NK-92 treated with Interleukin-12 subunit alpha and Interleukin-12 subunit beta, amount 100 ng/mL, for 24 hours (cell line): ENCODE results near the gene ESM1.

Experiments used
- DNase-seq: peaks from one replicate; lab custom pipeline; 2025; lab: John Stamatoyannopoulos, UW

Gene ESM1

GRCh38 chr5:54986269-54986654 lies 869 bp upstream of the ESM1 start:
- DNase-seq = no peak

GRCh38 chr5:54981928-54982327 lies 3.5 kb downstream of the ESM1 start:
- no peak for DNase-seq

- no peak for DNase-seq
Measured at GRCh38 chr5:54975701-54976100, 9.7 kb downstream of the ESM1 start.

- no peak for DNase-seq
Measured at GRCh38 chr5:54969856-54970828, 15.3 kb downstream of the ESM1 start.

GRCh38 chr5:54969242-54969641 lies 16.2 kb downstream of the ESM1 start:
- DNase-seq = no peak

- no peak for DNase-seq
Measured at GRCh38 chr5:54965806-54966205, 19.6 kb downstream of the ESM1 start.

GRCh38 chr5:54964405-54964804 lies 21.0 kb downstream of the ESM1 start:
- DNase-seq = no peak

GRCh38 chr5:54959673-54960418 lies 25.5 kb downstream of the ESM1 start:
- no peak for DNase-seq

- no peak for DNase-seq
Measured at GRCh38 chr5:54956922-54957321, 28.5 kb downstream of the ESM1 start.

- no peak for DNase-seq
Measured at GRCh38 chr5:54947187-54947586, 38.2 kb downstream of the ESM1 start.

- no peak for DNase-seq
Measured at GRCh38 chr5:54946306-54946819, 39.0 kb downstream of the ESM1 start.

- peak; percentile 16 for DNase-seq
Measured at GRCh38 chr5:54944364-54944763, 41.0 kb downstream of the ESM1 start.

- no peak for DNase-seq
Measured at GRCh38 chr5:54942064-54942778, 43.2 kb downstream of the ESM1 start.

GRCh38 chr5:54936201-54936600 lies 49.2 kb downstream of the ESM1 start:
- no peak for DNase-seq

GRCh38 chr5:54932789-54933188 lies 52.6 kb downstream of the ESM1 start:
- no peak for DNase-seq

- no peak for DNase-seq
Measured at GRCh38 chr5:54930736-54931135, 54.7 kb downstream of the ESM1 start.
